Measurements from ENCODE around the gene PCDH12. TPM values are rescaled to one million over a fixed set of nuclear protein-coding genes. Genes with fewer than 3 reads are reported as not detected.
A peak's percentile ranks its signal among the peaks of the same experiment; 100 is the strongest.

PCDH12 gene
- total RNA-seq, 1 experiment from 2014 or later: 0.75 TPM

DNA sequence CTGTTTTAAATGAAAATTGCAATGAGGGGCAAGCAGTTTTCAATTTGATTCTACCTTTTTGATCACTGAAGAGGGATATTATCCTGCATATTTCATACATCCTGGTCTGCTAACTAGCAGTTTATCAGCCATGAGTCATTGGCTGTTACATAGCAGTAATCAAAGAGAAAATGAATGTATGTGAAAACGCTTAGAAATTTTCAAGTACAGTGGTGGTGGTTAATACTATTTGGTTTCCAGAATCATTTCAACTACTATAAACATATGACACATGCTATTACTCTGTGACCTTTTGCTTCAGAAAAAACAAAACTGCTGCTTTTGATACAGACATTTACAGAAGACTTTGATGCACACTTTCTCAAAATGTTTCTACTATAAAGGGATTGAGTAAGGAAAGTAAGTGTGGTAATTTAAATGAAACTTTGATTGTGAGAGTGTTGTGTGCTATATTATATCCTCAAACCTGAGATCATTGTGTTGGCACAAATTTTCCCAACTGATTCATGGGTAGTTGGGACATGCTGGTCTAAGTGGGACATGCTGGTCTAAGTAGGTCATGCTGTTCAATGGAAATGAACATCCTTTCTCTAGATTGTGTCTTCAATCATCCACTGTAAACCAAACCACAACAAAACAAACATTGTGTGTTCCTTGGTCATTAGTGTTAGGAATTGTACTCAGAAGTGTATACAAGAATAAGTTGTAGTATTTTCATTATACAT, 16.0 kb upstream of the PCDH12 start:
- DNase-seq (ENCODE audit: low spot score): no peak
- Histone ChIP-seq H3K4me3 (ENCODE audit: low read depth, low read length, poor library complexity, severe bottlenecking) (no peak overlapping the region), H3K27ac (ENCODE audit: low read depth, low read length, poor library complexity, severe bottlenecking) (no peak overlapping the region), H3K4me1 (ENCODE audit: insufficient read depth, low read length, poor library complexity, severe bottlenecking) (peaks cover 11% of the 10 kb centered on the region), H3K27me3 (replicated peaks; ENCODE audit: insufficient read depth, low read depth, low read length, poor library complexity) (no peaks in the 10 kb centered on the region), H3K36me3 (ENCODE audit: insufficient read depth, low read length, poor library complexity, severe bottlenecking) (peaks cover 48% of the 10 kb centered on the region), H3K9me3 (ENCODE audit: low read depth, low read length, poor library complexity, severe bottlenecking) (no peaks in the 10 kb centered on the region)
- intact Hi-C loops (cut with micrococcal nuclease; ENCODE audit: unreplicated experiment): no loop called here
- BruUV-seq (replicated peaks): no TSS peak
- TF ChIP-seq, protein P1, sequence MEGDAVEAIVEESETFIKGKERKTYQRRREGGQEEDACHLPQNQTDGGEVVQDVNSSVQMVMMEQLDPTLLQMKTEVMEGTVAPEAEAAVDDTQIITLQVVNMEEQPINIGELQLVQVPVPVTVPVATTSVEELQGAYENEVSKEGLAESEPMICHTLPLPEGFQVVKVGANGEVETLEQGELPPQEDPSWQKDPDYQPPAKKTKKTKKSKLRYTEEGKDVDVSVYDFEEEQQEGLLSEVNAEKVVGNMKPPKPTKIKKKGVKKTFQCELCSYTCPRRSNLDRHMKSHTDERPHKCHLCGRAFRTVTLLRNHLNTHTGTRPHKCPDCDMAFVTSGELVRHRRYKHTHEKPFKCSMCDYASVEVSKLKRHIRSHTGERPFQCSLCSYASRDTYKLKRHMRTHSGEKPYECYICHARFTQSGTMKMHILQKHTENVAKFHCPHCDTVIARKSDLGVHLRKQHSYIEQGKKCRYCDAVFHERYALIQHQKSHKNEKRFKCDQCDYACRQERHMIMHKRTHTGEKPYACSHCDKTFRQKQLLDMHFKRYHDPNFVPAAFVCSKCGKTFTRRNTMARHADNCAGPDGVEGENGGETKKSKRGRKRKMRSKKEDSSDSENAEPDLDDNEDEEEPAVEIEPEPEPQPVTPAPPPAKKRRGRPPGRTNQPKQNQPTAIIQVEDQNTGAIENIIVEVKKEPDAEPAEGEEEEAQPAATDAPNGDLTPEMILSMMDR (conservative IDR thresholded peaks at IDR 0.05; ENCODE audit: low read depth, low read length): no peak
- TF ChIP-seq EZH2 (IDR thresholded peaks at IDR 0.05; ENCODE audit: borderline replicate concordance, low read depth, low read length, poor library complexity, severe bottlenecking): no peak
- ChIA-PET POLR2A (ENCODE audit: low non-redundant PET) (no interaction called here), CTCF (no interaction called here)

DNA sequence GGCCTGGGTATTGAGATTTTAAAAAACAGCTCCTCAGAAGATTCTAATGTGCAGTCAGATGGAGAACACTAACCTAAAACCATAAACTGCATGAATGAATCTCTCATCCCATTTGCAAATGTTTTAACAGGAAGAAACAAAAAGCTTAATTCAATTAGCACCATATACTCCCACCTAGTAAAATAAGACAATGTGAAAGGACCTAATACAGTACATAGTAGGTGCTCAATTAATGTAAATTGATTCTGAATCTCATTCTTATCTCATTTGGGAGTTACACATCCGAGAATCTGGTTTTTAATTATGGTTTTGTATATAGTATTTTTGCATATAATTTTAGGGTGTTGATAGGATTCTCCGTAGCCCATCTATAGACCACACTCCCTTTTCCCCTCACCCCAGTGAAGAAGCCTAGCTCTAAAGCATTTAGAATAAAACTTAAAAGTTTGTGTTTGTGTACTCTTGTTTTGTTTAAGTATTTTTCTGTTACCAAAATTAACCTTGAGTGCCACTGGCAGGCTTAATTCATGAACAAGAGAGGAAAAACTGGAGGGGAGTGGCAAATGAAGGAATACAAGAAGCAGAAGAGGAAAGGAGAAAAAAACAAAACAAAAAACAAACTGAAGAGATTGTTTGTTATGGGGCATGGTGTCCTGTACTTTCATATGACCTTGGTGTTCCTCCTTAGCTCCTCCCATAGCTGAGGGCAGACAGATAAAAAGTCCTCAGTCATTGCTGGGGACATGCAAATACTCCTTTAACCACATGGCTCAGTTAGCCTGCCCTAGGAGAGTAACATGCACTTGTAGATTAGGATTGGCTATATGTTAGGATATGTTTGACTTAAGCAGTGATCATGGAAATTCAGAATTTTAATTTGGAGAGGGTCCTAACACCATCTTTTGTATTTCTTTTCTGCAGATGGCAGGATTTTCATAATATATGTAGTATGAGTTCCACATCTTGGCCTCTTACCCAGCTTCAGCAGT, 12.1 kb upstream of the PCDH12 start:
- intact Hi-C loops (cut with micrococcal nuclease; ENCODE audit: unreplicated experiment): loop anchor here (2.0 kb wide), 1 partner anchor 277 kb away; no protein-coding TSS in a partner anchor
- peak overlapping the region; percentile 86 for H3K4me3 ChIP-seq (ENCODE audit: low read depth, low read length, poor library complexity, severe bottlenecking)
- CTCF ChIA-PET: interaction anchor here (2.1 kb wide), 1 partner anchor 9 kb away, joined by 21 read pairs; no protein-coding TSS in a partner anchor
- H3K27ac ChIP-seq (ENCODE audit: low read depth, low read length, poor library complexity, severe bottlenecking): peak overlapping the region; percentile 87
- peaks cover 11% of the 10 kb centered on the region for H3K4me1 ChIP-seq (ENCODE audit: insufficient read depth, low read length, poor library complexity, severe bottlenecking)
- TF ChIP-seq, protein P1 (conservative IDR thresholded peaks at IDR 0.05; ENCODE audit: low read depth, low read length): no peak
- no peak for TF ChIP-seq EZH2 (IDR thresholded peaks at IDR 0.05; ENCODE audit: borderline replicate concordance, low read depth, low read length, poor library complexity, severe bottlenecking)
- H3K9me3 ChIP-seq (ENCODE audit: low read depth, low read length, poor library complexity, severe bottlenecking): no peaks in the 10 kb centered on the region
- peaks cover 24% of the 10 kb centered on the region for H3K36me3 ChIP-seq (ENCODE audit: insufficient read depth, low read length, poor library complexity, severe bottlenecking)
- BruUV-seq (replicated peaks): no TSS peak
- H3K27me3 ChIP-seq (replicated peaks; ENCODE audit: insufficient read depth, low read depth, low read length, poor library complexity): no peaks in the 10 kb centered on the region
- POLR2A ChIA-PET (ENCODE audit: low non-redundant PET): no interaction called here
- peak; percentile 39 for DNase-seq (ENCODE audit: low spot score)

DNA sequence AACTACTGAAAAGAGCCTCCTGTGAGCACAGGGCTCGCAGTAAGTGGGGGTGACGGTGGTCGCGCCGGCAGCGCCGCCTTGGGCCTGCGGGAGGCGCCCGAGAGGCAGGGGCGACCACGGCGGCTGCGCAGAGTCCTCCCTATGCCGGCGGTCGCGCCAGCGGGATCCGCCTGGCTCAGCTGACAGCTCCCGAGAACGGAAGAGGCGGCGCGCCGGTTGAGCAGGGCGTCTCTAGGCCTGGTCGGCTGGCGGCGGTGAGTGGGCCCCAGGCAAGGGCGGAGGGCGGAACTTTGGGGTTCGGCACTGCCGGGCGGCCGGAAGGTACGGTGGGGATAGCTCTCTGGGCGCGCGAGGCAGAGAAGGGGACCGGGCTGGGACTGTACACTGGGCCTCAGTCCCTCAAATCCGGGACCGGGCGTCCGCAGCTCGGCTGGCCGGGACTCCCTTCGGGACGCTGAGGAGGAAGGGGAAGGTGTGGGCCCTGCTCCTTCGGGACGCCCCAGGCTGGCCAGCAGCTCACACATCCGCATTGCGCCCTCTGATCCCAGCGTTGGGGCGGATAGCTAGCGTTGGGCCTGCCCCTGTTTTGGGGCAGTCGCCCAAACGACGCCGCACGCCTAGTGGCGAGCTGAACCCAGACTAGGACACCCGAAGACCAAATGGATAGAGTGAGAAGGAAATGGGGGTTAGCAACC, 11.1 kb upstream of the PCDH12 start, which contains the start of gene RNF14:
Gene RNF14 (plus strand): TSS at position 192 of the 695 bp plus-strand sequence. CDS start 4,484 bp downstream, outside the sequence.
- H3K4me1 ChIP-seq (ENCODE audit: insufficient read depth, low read length, poor library complexity, severe bottlenecking): peaks cover 13% of the 10 kb centered on the region
- BruUV-seq (replicated peaks): TSS peak; percentile 60
- DNase-seq (ENCODE audit: low spot score): peak; percentile 95
- ChIA-PET POLR2A (ENCODE audit: low non-redundant PET) (no interaction called here), CTCF (interaction anchor here (0.6 to 2.1 kb wide), 5 partner anchors 8 to 287 kb away, joined by 3 to 21 read pairs (median 6); partner anchors contain the start of genes ARAP3 and PCDH1)
- intact Hi-C loops (cut with micrococcal nuclease; ENCODE audit: unreplicated experiment): loop anchor here (2.0 kb wide), 1 partner anchor 276 kb away; no protein-coding TSS in a partner anchor
- peaks cover 14% of the 10 kb centered on the region for H3K36me3 ChIP-seq (ENCODE audit: insufficient read depth, low read length, poor library complexity, severe bottlenecking)
- H3K4me3 ChIP-seq (ENCODE audit: low read depth, low read length, poor library complexity, severe bottlenecking): peak within 1 kb of the TSS; percentile 86
- no peaks in the 10 kb centered on the region for H3K9me3 ChIP-seq (ENCODE audit: low read depth, low read length, poor library complexity, severe bottlenecking)
- H3K27ac ChIP-seq (ENCODE audit: low read depth, low read length, poor library complexity, severe bottlenecking): peak within 1 kb of the TSS; percentile 87
- no peaks in the 10 kb centered on the region for H3K27me3 ChIP-seq (replicated peaks; ENCODE audit: insufficient read depth, low read depth, low read length, poor library complexity)
- TF ChIP-seq EZH2 (IDR thresholded peaks at IDR 0.05; ENCODE audit: borderline replicate concordance, low read depth, low read length, poor library complexity, severe bottlenecking): no peak
- TF ChIP-seq, protein P1 (conservative IDR thresholded peaks at IDR 0.05; ENCODE audit: low read depth, low read length): peak; percentile 94

Measured in A673 (cell line).